Right atrium auricular region (tissue), 2 donors: ENCODE data around the gene SDE2. TPM values are rescaled to one million over a fixed set of nuclear protein-coding genes. Genes with fewer than 3 reads are reported as not detected.

ENCODE experiments used
- DNase-seq: peaks from one replicate; pipeline ENCODE4 v3.0.0-alpha.2; 2019; ENCODE audit warnings: low spot score
- H3K27ac ChIP-seq, 2 donors: fragments of 200-600 bp; sonication (generic); 1 replicate in 1 of 2; 2 replicates in 1 of 2; pipeline ENCODE4 v1.5.1; 2016 to 2019
- H3K27me3 ChIP-seq, 2 donors: fragments of 200-600 bp; sonication (generic); one replicate each; pipeline versions ENCODE4 v1.5.1 to v1.6.0; 2017 to 2019
- H3K36me3 ChIP-seq: fragments of 200-600 bp; sonication (generic); one replicate; pipeline ENCODE4 v1.5.1; 2016
- H3K4me1 ChIP-seq, 2 donors: fragments of 200-600 bp; sonication (generic); one replicate each; pipeline versions ENCODE4 v1.5.1 to v1.6.0; 2017 to 2019
- H3K4me3 ChIP-seq, 2 donors: fragments of 200-600 bp; sonication (generic); 1 replicate in 1 of 2; 2 replicates in 1 of 2; pipeline ENCODE4 v1.5.1; 2017 to 2019; ENCODE audit warnings: mild to moderate bottlenecking in 1 of 2, moderate library complexity in 1 of 2
- H3K9me3 ChIP-seq, 2 donors: fragments of 200-600 bp; sonication (generic); one replicate each; pipeline ENCODE4 v1.5.1; 2019
- CTCF ChIP-seq, 2 donors: fragments of 200-600 bp; sonication (generic); IDR thresholded peaks; one replicate each; pipeline ENCODE4 v1.5.1; 2019; ENCODE audit warnings: antibody characterized with exemption in 2 of 2
- total RNA-seq, 2 donors: library from RNA; depleted of rRNA; stranded (reverse); fragments of >200 nt; gene quantifications; one replicate each; pipeline ENCODE4 v1.1.0, GENCODE V29; 2016

Gene SDE2
- total RNA-seq, 2 donors from 2014 or later = 15.5 to 16.3 TPM

GRCh38 chr1:226041419-226041818, 42.3 kb upstream of the SDE2 start:
- DNase-seq = no peak
- no peak overlapping the region for H3K27ac ChIP-seq
- H3K4me3 ChIP-seq = no peak overlapping the region
- no peak for TF ChIP-seq CTCF (IDR thresholded peaks at IDR 0.05)
- no peaks in the 10 kb centered on the region for H3K4me1 ChIP-seq
- H3K9me3 ChIP-seq = no peaks in the 10 kb centered on the region
- no peaks in the 10 kb centered on the region for H3K36me3 ChIP-seq
- no peaks in the 10 kb centered on the region for H3K27me3 ChIP-seq

GRCh38 chr1:226038661-226039060, 39.5 kb upstream of the SDE2 start:
- H3K9me3 ChIP-seq = no peaks in the 10 kb centered on the region
- H3K36me3 ChIP-seq = no peaks in the 10 kb centered on the region
- no peak overlapping the region for H3K4me3 ChIP-seq
- no peak for TF ChIP-seq CTCF (IDR thresholded peaks at IDR 0.05)
- no peak overlapping the region for H3K27ac ChIP-seq
- DNase-seq = no peak
- H3K4me1 ChIP-seq = no peaks in the 10 kb centered on the region
- no peaks in the 10 kb centered on the region for H3K27me3 ChIP-seq

GRCh38 chr1:226035915-226036314, 36.8 kb upstream of the SDE2 start:
- Histone ChIP-seq H3K27ac (no peak overlapping the region), H3K27me3 (no peaks in the 10 kb centered on the region), H3K9me3 (no peaks in the 10 kb centered on the region), H3K36me3 (no peaks in the 10 kb centered on the region), H3K4me1 (no peaks in the 10 kb centered on the region), H3K4me3 (no peak overlapping the region)
- DNase-seq = no peak
- no peak for TF ChIP-seq CTCF (IDR thresholded peaks at IDR 0.05)

- Histone ChIP-seq H3K4me3 (no peak overlapping the region), H3K4me1 (no peaks in the 10 kb centered on the region), H3K36me3 (no peaks in the 10 kb centered on the region), H3K9me3 (no peaks in the 10 kb centered on the region), H3K27me3 (no peaks in the 10 kb centered on the region), H3K27ac (peak overlapping the region; percentile 62 to 79)
- peak; percentile 97 for DNase-seq
- TF ChIP-seq CTCF (IDR thresholded peaks at IDR 0.05) = no peak
Observed at GRCh38 chr1:226034482-226034881, 35.3 kb upstream of the SDE2 start.

- H3K4me3 ChIP-seq = no peak overlapping the region
- DNase-seq = no peak
- peak overlapping the region; percentile 62 to 79 for H3K27ac ChIP-seq
- no peaks in the 10 kb centered on the region for H3K27me3 ChIP-seq
- H3K36me3 ChIP-seq = no peaks in the 10 kb centered on the region
- H3K9me3 ChIP-seq = no peaks in the 10 kb centered on the region
- H3K4me1 ChIP-seq = no peaks in the 10 kb centered on the region
- TF ChIP-seq CTCF (IDR thresholded peaks at IDR 0.05) = no peak
Observed at GRCh38 chr1:226033991-226034390, 34.8 kb upstream of the SDE2 start.

- Histone ChIP-seq H3K4me1 (no peaks in the 10 kb centered on the region), H3K27me3 (no peaks in the 10 kb centered on the region), H3K9me3 (no peaks in the 10 kb centered on the region), H3K36me3 (no peaks in the 10 kb centered on the region), H3K27ac (peak overlapping the region; percentile 62 to 79), H3K4me3 (no peak overlapping the region)
- DNase-seq = no peak
- no peak for TF ChIP-seq CTCF (IDR thresholded peaks at IDR 0.05)
Observed at GRCh38 chr1:226033582-226033981, 34.4 kb upstream of the SDE2 start.
